ENCODE data around the gene CASZ1. TPM values are rescaled to one million over a fixed set of nuclear protein-coding genes. Genes with fewer than 3 reads are reported as not detected.

The CASZ1 gene
- total RNA-seq, 2 experiments from 2014 or later, result 2.9 to 4.1 TPM

DNA sequence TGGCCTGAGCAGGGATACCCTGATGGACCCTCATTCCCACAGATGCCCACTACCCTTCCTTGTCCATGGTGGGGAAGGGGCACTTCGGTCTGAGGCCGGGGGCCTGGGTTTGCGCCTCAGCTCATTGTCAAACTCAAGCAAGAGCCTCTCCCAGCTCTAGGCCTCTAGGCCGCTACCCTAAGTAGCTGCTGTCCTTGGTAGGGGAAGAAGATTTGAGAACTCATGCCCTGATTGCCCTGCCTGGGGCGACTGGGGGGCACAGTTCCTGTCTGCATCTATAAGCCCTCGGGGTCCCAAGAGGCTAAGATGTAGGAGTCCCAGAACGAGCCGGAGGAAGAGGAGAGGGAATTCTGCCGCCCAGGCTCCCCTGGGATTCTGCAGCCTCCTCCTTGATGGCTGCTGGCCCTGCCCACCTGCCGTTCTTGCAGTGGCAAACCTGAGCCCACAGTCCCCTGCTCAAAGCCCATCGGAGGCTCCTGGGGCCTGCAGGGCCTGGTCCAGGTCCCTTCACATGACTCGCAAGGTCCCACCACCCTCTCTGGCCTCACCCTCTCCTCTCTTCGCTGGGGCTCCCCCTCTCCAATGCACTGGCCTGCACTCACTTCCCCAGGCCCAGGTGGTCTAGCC lies 20.4 kb upstream of the CASZ1 start:
- intact Hi-C loops (cut with micrococcal nuclease), result no loop called here
- Mint-ChIP-seq H3K4me1 (ENCODE audit: low read depth) (no peaks in the 10 kb centered on the region), H3K36me3 (ENCODE audit: low read depth) (no peaks in the 10 kb centered on the region), H3K9me3 (no peaks in the 10 kb centered on the region), H3K27me3 (peaks cover 2% of the 10 kb centered on the region), H3K4me3 (no peak overlapping the region), H3K27ac (no peak overlapping the region)
- ATAC-seq (no peak), DNase-seq (no peak)
- ChIA-PET CTCF (no interaction called here), POLR2A (no interaction called here)
- TF ChIP-seq, protein P1, sequence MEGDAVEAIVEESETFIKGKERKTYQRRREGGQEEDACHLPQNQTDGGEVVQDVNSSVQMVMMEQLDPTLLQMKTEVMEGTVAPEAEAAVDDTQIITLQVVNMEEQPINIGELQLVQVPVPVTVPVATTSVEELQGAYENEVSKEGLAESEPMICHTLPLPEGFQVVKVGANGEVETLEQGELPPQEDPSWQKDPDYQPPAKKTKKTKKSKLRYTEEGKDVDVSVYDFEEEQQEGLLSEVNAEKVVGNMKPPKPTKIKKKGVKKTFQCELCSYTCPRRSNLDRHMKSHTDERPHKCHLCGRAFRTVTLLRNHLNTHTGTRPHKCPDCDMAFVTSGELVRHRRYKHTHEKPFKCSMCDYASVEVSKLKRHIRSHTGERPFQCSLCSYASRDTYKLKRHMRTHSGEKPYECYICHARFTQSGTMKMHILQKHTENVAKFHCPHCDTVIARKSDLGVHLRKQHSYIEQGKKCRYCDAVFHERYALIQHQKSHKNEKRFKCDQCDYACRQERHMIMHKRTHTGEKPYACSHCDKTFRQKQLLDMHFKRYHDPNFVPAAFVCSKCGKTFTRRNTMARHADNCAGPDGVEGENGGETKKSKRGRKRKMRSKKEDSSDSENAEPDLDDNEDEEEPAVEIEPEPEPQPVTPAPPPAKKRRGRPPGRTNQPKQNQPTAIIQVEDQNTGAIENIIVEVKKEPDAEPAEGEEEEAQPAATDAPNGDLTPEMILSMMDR (IDR thresholded peaks at IDR 0.05), result no peak

DNA sequence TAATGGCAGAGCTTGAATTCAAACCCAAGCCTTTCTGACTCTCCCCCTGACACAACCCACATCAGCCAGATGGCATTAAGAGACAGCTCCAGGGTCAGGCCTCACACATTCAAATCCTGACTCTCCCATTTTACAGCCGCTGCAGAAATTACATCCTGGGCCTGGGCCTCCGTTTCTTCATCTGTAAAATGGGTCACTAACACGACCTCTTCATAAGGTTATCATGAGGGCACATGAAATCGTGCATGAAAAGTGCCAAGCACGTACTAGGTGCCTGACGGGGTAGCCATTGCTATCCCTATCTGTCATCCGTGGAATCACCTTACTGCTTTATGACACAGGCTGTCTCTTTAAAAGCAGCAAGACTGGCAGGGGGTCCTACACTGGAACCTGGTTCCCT lies 19.8 kb upstream of the CASZ1 start:
- DNase-seq (no peak), ATAC-seq (no peak)
- TF ChIP-seq, protein P1 (IDR thresholded peaks at IDR 0.05), result no peak
- Mint-ChIP-seq H3K4me3 (no peak overlapping the region), H3K36me3 (ENCODE audit: low read depth) (no peaks in the 10 kb centered on the region), H3K9me3 (no peaks in the 10 kb centered on the region), H3K27ac (no peak overlapping the region), H3K4me1 (ENCODE audit: low read depth) (no peaks in the 10 kb centered on the region), H3K27me3 (peaks cover 2% of the 10 kb centered on the region)
- ChIA-PET CTCF (no interaction called here), POLR2A (no interaction called here)
- intact Hi-C loops (cut with micrococcal nuclease), result no loop called here

GRCh38 chr1:10815858-10816195 lies 19.4 kb upstream of the CASZ1 start:
- Mint-ChIP-seq H3K27ac (no peak overlapping the region), H3K4me1 (ENCODE audit: low read depth) (no peaks in the 10 kb centered on the region), H3K36me3 (ENCODE audit: low read depth) (no peaks in the 10 kb centered on the region), H3K27me3 (peaks cover 2% of the 10 kb centered on the region), H3K4me3 (no peak overlapping the region), H3K9me3 (no peaks in the 10 kb centered on the region)
- ChIA-PET CTCF (no interaction called here), POLR2A (no interaction called here)
- TF ChIP-seq, protein P1 (IDR thresholded peaks at IDR 0.05), result no peak
- DNase-seq, result no peak
- ATAC-seq, result no peak
- intact Hi-C loops (cut with micrococcal nuclease), result no loop called here

GRCh38 chr1:10814976-10815857 lies 18.8 kb upstream of the CASZ1 start:
- peaks cover 2% of the 10 kb centered on the region for H3K27me3 Mint-ChIP-seq
- TF ChIP-seq, protein P1 (IDR thresholded peaks at IDR 0.05), result no peak
- intact Hi-C loops (cut with micrococcal nuclease), result no loop called here
- POLR2A ChIA-PET, result no interaction called here
- DNase-seq (no peak), ATAC-seq (no peak)
- H3K36me3 Mint-ChIP-seq (ENCODE audit: low read depth), result no peaks in the 10 kb centered on the region
- no peaks in the 10 kb centered on the region for H3K4me1 Mint-ChIP-seq (ENCODE audit: low read depth)
- H3K4me3 Mint-ChIP-seq, result no peak overlapping the region
- no peak overlapping the region for H3K27ac Mint-ChIP-seq
- H3K9me3 Mint-ChIP-seq, result no peaks in the 10 kb centered on the region
- CTCF ChIA-PET, result interaction anchor here (1.3 kb wide), 1 partner anchor 95 kb away, joined by 4 read pairs; no protein-coding TSS in a partner anchor

- Mint-ChIP-seq H3K9me3 (no peaks in the 10 kb centered on the region), H3K4me1 (ENCODE audit: low read depth) (no peaks in the 10 kb centered on the region), H3K27ac (no peak overlapping the region), H3K36me3 (ENCODE audit: low read depth) (no peaks in the 10 kb centered on the region), H3K27me3 (peaks cover 4% of the 10 kb centered on the region), H3K4me3 (no peak overlapping the region)
- intact Hi-C loops (cut with micrococcal nuclease), result no loop called here
- ATAC-seq (no peak), DNase-seq (no peak)
- CTCF ChIA-PET, result interaction anchor here (1.3 kb wide), 1 partner anchor 96 kb away, joined by 4 read pairs; no protein-coding TSS in a partner anchor
- TF ChIP-seq, protein P1 (IDR thresholded peaks at IDR 0.05), result no peak
- POLR2A ChIA-PET, result no interaction called here
These were observed 17.9 kb upstream of the CASZ1 start for GRCh38 chr1:10814312-10814711.
